Lower leg skin (tissue), 3 donors: Measurements from ENCODE around the gene FGF18.

Experiments used
- POLR2A ChIP-seq, 2 donors: fragments of 450-650 bp; IDR thresholded peaks; one replicate each; pipeline ENCODE4 v1.6.1; 2016 to 2017; ENCODE audit warnings: antibody characterized with exemption in 2 of 2, mild to moderate bottlenecking in 1 of 2, moderate library complexity in 1 of 2
- TF ChIP-seq, protein P1 (sequence below), 3 donors: fragments of 450-650 bp; IDR thresholded peaks; one replicate each; pipeline ENCODE4 v1.5.1; 2016; ENCODE audit warnings: antibody characterized with exemption in 3 of 3, mild to moderate bottlenecking in 3 of 3, moderate library complexity in 2 of 3

DNA sequence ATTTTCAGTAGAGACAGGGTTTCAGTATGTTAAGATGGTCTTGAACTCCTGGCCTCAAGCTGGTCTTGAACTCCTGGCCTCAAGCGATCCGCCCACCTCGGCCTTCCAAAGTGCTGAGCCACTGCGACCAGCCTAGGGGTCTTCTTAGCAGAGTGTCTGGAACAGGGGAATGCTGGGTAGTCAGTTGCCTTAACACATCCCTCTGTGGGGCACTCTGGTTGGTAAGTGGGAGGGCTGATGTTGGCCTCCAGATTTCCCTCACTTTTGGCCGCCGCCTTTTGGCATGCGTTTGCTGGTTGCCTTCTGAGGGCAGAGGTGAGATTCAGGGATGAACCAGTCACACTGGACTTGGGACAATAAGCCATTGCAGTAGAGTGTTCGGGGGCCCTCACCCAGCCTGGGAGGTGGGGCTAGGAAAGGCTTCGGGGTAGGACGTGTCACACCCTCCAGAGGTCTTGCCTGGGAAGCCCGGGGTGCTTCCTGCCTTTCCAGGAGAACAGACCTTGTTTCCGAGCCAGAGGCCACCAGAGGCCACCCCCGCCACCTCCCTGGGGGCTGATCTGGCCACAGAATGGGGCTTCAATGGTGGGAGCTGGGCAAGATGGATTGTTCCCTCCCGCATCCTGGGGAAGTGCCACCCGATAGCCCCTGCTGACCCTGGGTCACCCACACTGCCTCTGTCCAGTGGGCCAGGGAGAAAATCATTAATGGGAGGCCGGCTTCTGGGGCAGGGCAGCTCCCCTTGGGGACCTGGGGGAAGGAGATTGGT is 13.3 kb downstream of the FGF18 start:
- TF ChIP-seq, protein P1, sequence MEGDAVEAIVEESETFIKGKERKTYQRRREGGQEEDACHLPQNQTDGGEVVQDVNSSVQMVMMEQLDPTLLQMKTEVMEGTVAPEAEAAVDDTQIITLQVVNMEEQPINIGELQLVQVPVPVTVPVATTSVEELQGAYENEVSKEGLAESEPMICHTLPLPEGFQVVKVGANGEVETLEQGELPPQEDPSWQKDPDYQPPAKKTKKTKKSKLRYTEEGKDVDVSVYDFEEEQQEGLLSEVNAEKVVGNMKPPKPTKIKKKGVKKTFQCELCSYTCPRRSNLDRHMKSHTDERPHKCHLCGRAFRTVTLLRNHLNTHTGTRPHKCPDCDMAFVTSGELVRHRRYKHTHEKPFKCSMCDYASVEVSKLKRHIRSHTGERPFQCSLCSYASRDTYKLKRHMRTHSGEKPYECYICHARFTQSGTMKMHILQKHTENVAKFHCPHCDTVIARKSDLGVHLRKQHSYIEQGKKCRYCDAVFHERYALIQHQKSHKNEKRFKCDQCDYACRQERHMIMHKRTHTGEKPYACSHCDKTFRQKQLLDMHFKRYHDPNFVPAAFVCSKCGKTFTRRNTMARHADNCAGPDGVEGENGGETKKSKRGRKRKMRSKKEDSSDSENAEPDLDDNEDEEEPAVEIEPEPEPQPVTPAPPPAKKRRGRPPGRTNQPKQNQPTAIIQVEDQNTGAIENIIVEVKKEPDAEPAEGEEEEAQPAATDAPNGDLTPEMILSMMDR (IDR thresholded peaks at IDR 0.05) = no peak
- no peak for TF ChIP-seq POLR2A (IDR thresholded peaks at IDR 0.05)
